Hematopoietic multipotent progenitor cell treated with erythropoietin and hydrocortisone succinate and interleukin-3 and kit ligand, for 17 days (in vitro differentiated cells): ENCODE data around the gene PCBP3.
"Not testable (repeated sequence)": the region's sequence is repeated elsewhere in the genome, so short reads cannot be mapped to it uniquely, and the experiment has no call there.

Experiments used
- DNase-seq: peaks from one replicate; pipeline ENCODE4 v3.0.0-alpha.2; 2015; ENCODE audit warnings: low spot score

The PCBP3 gene

DNA sequence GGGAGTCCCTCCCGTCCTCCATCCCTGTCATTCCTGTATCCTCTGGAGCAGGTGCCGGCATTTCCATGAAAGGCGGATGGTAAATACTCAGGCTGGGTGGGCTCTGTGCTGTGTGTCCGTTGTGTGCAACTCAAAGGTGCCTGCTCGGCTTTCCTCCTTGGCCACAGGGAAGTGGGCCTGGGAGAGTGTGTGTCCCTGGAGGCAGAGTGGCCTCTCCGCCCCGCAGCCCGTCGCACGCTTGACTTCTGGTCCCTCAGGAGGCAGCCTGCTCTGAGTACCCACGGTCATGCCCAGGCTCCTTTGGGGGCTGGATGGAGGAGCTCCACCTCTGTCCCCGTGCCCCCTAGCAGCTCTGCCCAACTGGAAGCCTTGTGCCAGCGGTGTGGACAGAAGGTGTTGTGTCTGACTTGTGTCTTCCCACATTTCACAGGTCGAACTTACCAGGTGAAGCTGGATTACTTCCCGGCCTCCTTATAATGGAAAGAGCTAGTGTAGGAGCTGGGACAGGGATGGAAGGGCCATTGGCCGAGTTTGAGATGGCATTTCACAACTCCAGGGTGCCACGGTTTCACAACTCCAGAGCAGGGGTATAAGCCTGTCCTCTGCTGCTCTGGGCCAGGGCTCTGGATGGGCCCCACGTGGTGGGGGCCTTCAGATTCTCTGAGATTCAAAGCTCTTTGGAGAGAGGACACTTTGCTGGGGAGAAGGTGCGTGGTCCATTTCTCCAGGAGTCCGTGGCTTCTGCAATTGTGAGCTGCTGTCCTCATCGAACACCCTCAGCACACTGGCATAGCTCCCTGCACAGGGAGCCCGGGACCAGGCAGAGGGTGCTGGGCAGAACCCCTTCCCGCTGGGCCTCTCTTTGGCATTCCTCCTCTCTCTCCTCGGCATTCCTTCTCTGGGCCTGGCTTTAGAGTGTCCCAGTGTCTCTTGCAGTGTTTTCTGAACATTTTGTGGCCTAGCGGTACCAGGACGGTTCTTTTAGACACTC, 185.3 kb downstream of the PCBP3 start:
- DNase-seq: no peak

DNA sequence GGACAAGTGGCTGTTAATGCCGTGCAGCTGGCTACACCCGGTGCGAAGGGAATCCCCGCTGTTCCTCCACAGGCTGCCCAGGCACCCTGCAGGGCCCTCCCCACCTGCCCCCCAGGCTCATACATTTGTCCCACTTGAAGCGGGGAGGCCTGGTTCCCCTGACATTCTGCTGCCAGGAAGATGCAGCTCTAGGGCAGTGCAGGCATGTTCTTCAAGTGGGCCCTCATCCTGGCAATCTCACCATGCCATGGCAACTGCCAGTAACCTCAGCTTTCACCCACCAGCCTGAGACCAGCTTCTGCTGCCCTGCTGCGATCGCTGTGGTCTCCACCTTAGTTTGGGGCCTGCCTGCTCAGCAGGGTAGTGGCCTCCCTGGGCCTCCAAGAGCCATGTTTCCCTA, 186.1 kb downstream of the PCBP3 start:
- no peak for DNase-seq

DNA sequence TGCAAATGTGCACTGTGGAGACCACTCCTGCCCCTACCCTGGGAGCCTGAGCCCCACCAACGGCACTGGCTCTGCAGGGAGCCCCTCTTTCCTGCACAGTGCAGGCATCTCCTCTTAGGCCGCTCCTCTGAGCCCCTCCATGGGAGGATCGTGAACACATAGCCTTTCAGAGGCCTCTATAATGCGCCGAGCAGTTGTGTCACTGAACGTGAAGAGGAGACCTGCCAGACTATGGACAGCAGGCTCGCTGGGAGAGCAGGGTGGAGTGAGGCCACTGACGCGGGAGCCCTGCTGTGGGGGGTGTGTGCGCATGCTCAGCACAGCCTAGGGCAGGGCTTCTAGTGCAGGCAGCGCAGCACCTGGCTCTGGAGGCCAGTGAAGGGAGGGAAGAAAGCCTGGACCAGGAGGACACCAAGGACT, 186.7 kb downstream of the PCBP3 start:
- DNase-seq: no peak

DNA sequence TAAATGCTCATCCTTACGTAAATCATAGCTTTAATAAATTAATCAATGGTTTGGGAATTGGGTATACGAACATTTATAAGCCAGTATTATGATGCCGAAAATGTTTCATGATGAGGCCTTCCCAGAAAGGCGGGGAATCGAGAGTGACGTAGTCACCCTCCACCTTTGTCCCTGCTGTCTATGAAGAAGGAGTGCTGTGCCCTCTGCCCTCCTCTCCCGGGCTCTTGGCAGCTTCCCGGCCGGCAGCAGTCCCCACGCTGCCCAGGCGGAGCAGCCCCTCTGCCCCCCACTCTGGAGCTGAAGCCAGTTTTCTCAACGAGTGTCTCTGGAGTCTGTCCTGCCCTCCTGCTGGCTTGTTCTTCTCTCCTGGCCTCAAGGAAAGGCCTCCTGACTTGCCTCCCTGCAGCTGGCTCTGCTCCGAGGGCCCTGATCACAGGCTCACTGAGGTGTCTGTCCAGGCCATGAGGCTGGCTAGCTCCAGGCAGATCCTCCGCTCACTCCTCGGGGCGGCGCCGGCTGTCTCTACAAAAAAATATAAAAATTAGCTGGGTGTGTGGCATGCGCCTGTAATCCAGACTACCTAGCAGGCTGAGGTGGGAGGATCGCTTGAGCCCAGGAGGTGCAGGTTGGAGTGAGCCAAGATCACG, 187.3 kb downstream of the PCBP3 start:
- no peak for DNase-seq

DNA sequence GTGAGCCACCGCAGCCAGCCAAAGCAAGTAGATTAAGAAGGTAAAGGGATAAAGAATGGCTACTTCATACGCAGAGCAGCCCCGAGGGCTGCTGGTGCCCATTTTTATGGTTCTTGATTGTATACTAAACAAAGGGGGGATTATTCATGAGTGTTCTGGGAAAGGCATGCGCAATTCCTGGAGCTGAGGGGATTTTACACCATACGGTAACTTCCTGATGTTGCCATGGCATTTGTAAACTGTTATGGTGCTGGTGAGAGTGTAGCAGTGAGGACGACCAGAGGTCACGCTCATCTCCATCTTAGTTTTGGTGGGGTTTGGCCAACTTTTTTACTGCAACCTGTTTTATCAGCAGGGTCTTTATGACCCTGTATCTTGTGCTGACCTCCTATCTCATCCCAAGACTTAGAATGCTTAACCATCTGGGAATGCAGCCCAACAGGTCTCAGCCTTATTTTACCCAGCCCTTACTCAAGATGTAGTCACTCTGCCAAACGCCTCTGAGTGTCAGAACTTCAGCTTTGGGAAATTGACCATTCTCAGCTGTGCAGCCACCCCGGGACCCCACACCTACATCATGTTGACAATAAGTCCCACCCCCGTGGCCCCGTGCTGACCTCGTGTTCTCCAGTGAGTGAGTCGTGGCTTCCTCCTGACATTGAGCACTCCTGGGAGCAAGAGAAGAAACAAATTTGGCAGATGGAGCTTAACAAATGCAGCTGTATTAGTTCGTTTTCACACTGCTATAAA, 188.6 kb downstream of the PCBP3 start:
- DNase-seq: no peak

DNA sequence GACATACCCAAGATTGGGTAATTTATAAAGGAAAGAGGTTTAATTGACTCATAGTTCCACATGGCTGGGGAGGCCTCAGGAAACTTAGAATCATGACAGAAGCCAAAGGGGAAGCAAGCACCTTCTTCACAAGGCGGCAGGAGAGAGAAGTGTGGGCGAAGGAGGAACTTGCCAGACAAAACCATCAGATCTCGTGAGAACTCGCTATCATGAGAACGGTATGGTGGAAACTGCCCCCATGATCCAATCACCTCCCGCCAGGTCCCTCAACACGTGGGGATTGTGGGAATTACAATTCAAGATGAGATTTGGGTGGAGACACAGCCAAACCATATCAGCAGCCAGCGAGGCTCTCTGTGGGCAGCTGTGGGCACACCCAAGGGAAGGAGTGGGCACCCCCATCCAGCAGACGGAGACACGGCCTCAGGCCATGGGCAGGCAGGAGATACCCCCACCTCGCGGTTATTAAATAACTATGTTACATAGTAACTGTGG, 189.3 kb downstream of the PCBP3 start:
- DNase-seq: not testable (repeated sequence)

DNA sequence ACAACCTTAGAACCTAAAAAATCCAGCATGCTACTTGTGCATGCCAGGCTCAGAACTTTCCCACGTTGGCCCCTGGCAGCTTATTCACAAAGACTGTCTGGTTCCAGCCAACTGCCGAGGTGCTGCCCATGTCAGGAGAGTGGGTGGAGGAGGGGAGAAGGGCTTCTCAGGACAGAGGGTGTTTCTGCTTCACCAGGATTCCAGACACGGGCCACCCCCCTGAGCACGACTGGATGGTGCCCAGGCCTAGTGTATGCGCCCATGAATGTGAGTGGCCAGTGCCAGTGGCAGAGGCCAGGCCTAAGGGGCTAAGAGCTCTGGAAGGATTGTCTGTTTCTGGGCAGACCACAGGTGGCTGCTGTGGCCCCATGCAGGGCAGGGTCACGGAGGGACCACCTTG, 189.9 kb downstream of the PCBP3 start:
- DNase-seq: no peak

DNA sequence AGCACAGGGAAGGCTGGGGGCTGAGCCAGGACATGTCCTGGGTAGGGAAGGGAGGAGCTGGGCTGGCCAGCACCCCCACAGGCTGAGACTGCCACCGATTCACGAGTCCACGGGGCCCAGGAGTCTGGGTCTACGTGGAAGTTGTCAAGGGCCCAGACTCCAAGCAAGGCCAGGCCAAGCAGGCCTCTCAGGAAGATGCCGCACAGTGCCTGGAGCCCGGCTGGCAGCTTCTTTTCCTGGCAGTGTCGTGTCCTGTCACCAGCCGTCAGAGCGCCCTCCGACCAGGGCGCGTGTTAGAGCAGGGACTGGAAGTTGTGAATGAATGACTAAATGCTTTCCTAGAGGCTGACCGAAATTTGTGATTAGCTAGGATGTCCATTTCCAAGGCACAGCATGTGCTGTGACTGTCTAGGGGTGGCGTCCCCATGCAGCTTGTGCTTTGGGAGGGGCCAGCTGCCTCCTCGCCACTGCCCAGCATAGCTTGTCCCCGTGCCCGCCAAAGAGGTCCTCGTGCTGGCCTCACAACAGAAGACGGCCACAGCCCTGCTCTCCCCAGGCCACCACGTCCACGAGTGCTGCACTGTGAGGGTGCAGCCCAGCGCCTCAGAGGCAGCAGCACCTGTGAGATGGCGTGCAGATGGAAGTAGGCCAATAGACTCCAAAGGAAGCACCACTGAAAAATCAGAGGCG, 190.6 kb downstream of the PCBP3 start:
- DNase-seq: no peak

DNA sequence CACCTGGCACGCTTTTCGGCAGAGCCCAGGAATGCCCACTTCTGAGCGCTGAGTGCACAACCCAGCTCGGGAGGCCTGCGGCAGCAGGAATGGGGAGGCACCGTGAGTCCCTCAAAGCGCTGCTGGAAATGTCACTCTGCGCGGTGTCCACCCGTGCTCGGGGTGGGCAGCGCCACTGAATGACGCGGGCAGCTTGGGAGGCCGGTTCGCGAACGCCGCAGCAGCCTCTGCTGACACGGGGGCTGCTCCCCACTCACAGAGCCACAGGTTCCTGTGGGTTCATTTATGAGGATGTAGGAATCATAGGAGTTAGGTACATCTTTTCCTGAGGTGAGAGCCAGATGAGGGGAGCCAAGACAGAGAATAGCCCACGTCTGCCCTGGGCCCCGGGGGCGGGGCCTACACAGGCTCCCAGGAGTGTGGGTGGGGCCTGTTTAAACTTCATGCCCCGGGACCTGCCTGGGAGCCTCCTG, 191.3 kb downstream of the PCBP3 start:
- no peak for DNase-seq

DNA sequence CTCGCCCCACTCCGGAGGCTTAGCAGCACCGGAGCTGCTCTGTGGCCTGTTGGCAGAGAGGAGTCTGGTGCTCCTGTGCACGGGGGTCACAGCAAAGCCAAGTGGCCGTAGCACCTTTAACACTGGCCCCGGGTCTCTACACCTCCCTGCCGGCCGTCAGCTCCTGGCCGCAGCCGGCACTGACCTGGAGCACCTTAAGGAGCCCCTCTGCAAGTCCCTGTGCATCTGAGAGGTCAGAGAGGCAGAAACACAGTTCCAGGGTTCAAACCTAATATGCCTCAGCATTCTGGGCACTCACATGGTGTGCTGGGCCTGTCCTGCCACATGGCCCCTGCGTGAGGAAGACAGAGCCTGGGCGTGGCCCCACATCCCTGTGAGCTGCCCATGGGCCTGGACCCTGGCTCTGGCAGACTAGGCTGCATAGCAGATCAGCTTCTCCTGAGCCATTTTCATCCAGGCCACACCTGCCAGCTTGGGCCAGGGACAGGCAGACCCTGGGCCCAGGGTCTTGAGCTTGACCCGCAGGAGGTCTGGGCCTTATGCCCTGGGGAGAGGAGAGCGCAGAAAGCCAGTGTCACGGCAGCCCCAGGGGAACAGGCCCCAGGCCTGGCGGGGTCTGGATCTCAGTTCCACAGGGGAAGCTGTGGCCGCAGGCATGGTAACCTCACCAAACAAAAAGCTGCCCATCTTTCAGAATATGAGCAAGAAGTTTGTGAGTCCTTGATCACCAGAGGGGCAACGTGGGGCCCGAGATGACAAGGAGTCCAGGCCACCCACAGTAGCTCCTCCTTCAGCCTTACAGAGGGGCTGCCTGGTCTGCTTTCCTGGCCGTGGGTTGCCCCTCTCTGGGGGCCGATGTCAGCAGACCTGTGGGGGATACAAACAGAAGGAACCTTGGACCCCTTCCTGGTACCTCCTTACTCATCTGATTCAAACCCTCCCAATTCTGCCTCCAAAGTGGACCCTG, 192.1 kb downstream of the PCBP3 start:
- DNase-seq: no peak

DNA sequence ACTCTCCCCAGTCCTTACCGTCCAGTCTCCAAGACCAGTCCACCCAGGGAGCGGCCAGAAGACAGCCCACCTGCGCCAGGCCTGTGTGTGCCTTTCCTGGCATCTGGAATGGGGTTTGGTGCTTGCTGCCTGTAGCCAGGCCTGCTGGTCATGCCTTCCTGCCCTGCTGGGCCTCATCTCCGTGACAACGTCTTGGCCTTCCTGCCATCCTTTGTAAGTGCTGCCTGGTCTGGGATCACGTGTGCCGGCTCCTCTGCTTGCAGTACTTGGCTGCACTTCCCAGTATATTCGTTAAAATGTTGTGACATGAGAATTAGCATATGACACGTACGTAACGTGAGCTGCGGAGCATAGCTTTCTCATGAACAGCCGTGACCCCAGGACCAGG, 192.7 kb downstream of the PCBP3 start:
- DNase-seq: no peak

DNA sequence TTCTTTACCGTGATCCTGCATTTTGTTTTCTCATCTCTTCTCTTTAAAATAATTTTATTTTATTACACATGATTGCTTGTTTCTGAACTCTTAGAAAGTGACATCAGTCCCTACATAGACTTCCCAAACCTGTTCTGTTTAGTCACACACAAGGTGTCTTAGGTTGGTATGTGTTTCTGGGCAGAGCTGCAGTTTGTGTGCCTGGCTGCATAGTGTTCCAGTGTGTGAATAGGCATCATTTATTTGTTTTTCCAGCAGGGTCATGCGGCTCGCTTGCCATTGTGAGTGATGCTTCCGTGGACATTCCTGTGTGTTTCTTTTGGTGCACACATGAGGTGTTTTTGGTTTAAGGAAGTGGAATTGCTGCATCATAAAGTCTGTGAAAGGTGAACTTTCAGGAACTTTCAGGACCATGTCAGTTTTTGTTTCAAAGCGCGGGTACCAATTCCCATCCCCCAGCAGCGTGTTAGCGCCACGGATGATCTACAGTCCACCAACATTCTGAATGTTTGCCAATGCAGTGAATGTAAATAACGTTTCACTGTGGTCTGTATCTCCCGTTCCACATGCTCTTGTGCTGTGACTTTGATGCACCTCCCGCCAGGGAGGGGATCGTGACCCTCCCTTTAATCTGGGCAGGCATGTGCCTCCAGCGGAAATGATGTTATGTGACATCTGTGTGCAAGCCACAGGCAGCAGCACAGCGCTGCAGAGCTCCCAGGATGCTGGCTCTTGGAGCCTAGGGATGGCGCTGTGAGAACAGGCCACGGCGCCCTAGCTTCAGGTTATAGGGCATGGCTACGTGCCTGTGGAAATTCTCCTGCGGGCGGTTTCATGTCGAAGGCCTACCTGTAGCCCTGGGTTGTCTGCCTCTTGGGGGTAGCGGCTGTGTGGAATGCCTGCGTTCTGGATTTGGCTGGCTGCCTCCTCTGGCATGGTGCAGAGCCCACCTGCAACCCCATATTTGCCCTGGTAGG, 193.5 kb downstream of the PCBP3 start:
- DNase-seq: no peak

DNA sequence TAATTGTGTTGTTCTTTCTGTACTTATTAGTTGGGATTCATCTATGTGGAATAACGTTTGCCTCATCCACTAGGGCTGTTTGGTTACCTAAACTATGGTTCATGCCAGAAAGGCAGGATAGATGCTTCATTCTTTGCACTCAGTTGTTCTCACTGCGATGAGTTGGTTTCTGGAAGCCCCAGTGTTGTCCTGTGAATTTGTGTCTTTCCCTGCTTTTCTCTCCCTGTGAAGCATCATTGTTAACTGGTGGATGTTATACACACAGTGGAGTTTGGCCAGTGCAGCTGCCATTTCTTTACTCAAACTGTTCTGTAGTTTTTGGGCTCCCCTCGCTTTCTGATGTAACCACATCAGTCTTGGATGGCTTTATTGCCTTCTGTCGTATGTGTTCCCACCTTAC, 194.4 kb downstream of the PCBP3 start:
- no peak for DNase-seq

DNA sequence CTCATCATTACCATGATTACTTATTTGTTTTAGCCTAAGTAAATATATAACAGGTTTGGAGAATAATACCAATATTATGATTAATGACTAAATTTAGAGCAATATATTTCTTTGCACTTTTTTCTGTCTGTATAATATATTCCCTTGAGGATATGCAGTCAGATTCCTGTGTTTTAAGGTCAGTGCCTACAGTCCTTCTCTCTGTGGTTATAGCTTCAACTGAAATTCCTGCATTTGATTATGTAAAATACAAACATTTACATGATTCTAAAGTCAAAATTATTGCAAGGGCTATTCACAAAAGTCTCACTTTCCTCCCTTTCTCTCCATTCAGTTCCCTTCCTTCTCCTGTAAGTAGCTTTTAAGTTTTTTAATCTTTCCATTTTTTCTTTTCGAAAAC, 195.1 kb downstream of the PCBP3 start:
- DNase-seq: no peak

DNA sequence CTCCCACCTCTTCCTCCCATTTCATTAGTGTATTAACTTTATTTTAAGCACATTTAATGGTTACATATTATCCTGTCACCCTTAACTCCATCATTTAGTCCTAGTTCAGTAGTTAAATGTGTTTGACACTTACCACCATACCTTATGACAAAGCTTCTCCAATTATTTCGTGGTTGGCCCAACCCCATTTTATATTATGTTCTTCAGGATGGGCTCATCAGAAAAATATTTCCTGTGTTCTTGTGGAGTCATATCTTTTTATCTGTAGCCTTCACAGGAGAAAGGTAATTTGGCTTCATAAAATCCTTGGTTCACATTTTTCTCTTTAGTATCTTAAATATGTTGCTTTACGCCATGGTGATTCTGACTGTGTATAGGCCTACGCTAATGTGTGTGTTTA, 195.7 kb downstream of the PCBP3 start:
- DNase-seq: no peak

DNA sequence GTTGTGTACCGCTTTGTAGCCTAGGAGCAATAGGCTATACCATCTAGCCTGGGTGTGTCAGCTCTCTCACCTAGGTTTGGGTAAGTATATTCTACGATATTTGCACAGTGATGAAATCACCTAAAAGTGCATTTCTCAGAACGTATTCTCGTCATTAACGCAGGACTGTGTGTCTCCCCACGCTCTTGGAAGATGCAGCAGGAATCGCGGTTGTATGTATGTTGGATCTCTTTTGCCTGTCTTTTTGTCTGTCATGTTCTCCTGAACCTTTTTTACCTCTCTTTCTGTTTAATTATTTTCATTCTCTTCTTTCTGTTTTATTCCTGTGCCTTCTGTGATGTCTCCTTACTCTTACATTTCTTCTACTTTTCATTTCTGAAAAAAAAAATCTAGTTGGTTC, 197.5 kb downstream of the PCBP3 start:
- DNase-seq: no peak

DNA sequence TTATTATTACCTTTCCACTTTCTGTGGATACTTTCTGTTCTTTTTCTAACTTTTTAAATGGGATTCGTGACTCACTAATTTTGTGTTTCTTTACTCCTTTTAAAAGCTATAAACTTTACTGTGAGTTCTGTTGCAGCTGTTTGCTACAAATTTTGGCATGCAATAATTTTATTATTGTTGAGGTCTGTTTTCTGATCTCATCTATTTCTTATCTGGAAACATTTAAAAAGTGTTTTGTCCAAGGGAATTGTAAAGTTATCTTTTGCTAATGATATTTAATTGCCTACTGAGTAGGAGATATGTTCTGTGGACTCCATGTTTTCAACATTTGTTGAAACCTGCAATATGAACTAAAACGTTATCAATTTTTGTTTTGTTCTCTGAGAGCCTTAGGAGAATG, 199.9 kb downstream of the PCBP3 start:
- no peak for DNase-seq

DNA sequence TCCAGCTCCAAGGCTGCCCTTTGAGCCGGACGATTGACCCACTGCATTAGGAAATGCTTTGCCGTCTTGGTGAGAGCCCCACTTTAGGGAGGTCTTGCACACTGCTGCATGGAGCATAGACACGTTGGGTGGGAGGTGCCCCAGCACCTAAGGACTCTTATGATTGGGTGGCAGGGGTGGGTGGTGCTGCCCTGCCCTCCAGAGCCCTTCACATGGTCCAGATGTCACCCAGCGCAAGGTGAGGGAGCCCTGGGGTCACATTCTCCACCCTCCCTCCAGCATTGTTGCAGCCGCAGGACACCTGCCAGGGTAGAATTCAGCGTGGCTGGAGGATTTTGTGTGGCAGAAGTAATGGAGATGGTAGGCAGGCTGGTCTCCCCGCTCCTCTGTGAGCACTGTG, 200.7 kb downstream of the PCBP3 start:
- no peak for DNase-seq

DNA sequence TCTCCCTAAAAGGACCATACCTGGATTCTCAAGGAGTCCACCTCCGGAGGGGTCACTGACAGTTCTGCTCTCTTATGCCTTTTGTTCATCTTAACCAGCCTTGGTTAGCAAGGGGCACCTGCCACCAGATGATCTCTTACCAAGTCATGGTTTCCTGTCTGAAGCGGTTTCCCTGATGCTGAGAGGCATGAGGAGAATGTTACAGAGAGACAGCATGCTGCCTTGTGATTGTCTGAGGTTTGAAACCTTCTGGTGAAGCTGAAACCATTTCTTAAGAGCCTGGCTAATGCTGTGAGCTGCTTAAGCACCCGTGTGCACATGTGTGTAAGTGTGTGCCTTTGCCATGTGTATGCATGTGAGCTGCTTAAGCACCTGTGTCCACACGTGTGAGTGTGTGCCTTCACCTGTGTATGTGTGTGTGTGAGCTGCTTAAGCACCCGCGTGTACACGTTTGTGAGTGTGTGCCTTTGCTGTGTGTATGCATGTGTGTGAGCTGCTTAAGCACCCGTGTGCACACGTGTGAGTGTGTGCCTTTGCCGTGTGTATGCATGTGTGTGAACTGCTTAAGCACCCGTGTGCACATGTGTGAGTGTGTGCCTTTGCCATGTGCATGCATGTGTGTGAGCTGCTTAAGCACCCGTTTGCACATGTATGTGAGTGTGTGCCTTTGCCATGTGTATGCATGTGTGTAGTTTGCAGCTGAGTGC, 201.7 kb downstream of the PCBP3 start:
- no peak for DNase-seq
